ENCODE data around the gene TTC24. TPM values are rescaled to one million over a fixed set of nuclear protein-coding genes. Genes with fewer than 3 reads are reported as not detected.

Gene TTC24
- polyA plus RNA-seq, 1 of the 3 experiments (the other 2 are of a cell fraction) = not detected

DNA sequence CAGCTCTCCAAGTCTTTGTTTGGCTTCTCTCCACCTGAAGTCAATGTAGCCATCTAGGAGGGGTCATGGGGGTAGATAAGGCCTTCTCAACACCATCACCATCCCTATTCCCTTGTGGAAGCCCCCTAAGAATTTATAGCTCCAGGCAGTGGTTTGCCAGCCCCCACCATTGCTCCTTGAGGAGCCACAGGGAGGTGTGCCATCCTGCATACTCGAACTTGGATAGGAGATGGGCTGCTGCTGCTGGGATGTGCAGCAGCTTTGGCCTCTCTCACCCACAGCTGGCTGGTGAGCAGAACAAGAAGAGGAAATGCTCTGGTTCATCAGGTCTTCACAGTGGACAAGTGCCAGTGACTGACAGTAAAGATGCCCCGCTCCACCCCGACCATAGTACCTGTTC, 16.9 kb downstream of the TTC24 start:
- Histone ChIP-seq H3K27me3 (ENCODE audit: insufficient read depth) (no peaks in the 10 kb centered on the region), H3K9me2 (no peaks in the 10 kb centered on the region), H3K4me2 (no peak overlapping the region), H2AFZ (ENCODE audit: low read depth) (no peak overlapping the region), H3K4me3 (ENCODE audit: low read depth in 2 of 2, low read length in 1 of 2) (no peak overlapping the region), H3K9ac (no peak overlapping the region), H3K36me3 (replicated peaks in 1 of 2; ENCODE audit: control insufficient read depth in 1 of 2, insufficient read depth in 2 of 2, low read length in 1 of 2) (peaks cover 47 to 63% of the 10 kb centered on the region in 2 experiments), H3K79me2 (ENCODE audit: insufficient read depth) (peaks cover 45% of the 10 kb centered on the region), H3K9me3 (no peaks in the 10 kb centered on the region), H4K20me1 (ENCODE audit: insufficient read depth) (no peaks in the 10 kb centered on the region), H3K4me1 (ENCODE audit: control insufficient read depth in 1 of 2, insufficient read depth in 2 of 2, low read depth in 1 of 2, low read length in 1 of 2) (peaks cover 4 to 16% of the 10 kb centered on the region in 2 experiments; a peak in 2 of 4 replicates), H3F3A (replicated peaks; ENCODE audit: insufficient read depth) (peaks cover 15% of the 10 kb centered on the region), H3K27ac (ENCODE audit: low read depth in 2 of 2, low read length in 1 of 2) (no peak overlapping the region)
- CTCF ChIA-PET = interaction anchor here (1.7 to 5.6 kb wide), 2 partner anchors 12 to 13 kb away, joined by 6 to 28 read pairs; no protein-coding TSS in a partner anchor
- 73% methylated on average over 3 of the region's 3 CpGs for WGBS (ENCODE audit: low lambda C conversion rate)
- TF ChIP-seq, protein P1, sequence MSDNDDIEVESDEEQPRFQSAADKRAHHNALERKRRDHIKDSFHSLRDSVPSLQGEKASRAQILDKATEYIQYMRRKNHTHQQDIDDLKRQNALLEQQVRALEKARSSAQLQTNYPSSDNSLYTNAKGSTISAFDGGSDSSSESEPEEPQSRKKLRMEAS (IDR thresholded peaks at IDR 0.05; ENCODE audit: low read depth) = no peak
- TF ChIP-seq, protein P2, sequence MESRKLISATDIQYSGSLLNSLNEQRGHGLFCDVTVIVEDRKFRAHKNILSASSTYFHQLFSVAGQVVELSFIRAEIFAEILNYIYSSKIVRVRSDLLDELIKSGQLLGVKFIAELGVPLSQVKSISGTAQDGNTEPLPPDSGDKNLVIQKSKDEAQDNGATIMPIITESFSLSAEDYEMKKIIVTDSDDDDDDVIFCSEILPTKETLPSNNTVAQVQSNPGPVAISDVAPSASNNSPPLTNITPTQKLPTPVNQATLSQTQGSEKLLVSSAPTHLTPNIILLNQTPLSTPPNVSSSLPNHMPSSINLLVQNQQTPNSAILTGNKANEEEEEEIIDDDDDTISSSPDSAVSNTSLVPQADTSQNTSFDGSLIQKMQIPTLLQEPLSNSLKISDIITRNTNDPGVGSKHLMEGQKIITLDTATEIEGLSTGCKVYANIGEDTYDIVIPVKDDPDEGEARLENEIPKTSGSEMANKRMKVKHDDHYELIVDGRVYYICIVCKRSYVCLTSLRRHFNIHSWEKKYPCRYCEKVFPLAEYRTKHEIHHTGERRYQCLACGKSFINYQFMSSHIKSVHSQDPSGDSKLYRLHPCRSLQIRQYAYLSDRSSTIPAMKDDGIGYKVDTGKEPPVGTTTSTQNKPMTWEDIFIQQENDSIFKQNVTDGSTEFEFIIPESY (IDR thresholded peaks at IDR 0.05; ENCODE audit: borderline replicate concordance, low read depth) = no peak
- TF ChIP-seq NFIC (IDR thresholded peaks at IDR 0.05; ENCODE audit: borderline replicate concordance) (no peak), TAF1 (IDR thresholded peaks at IDR 0.05; ENCODE audit: borderline replicate concordance, low read depth, low read length) (no peak), EP300 (IDR thresholded peaks at IDR 0.05; ENCODE audit: borderline replicate concordance in 1 of 2, low read depth in 1 of 2, low read length in 1 of 2) (no peak), SIN3A (IDR thresholded peaks at IDR 0.05; ENCODE audit: borderline replicate concordance, low read depth, low read length) (no peak), ELF1 (IDR thresholded peaks at IDR 0.05) (no peak), SMC3 (IDR thresholded peaks at IDR 0.05; ENCODE audit: low read depth, low read length) (no peak), FOSL2 (IDR thresholded peaks at IDR 0.05; ENCODE audit: borderline replicate concordance, low read depth) (no peak), MEF2A (IDR thresholded peaks at IDR 0.05; ENCODE audit: borderline replicate concordance, low read depth) (no peak), GABPA (IDR thresholded peaks at IDR 0.05; ENCODE audit: low read depth) (no peak)
- TF ChIP-seq, protein P3, sequence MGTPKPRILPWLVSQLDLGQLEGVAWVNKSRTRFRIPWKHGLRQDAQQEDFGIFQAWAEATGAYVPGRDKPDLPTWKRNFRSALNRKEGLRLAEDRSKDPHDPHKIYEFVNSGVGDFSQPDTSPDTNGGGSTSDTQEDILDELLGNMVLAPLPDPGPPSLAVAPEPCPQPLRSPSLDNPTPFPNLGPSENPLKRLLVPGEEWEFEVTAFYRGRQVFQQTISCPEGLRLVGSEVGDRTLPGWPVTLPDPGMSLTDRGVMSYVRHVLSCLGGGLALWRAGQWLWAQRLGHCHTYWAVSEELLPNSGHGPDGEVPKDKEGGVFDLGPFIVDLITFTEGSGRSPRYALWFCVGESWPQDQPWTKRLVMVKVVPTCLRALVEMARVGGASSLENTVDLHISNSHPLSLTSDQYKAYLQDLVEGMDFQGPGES (IDR thresholded peaks at IDR 0.05; ENCODE audit: low read depth, low read length) = no peak
- TF ChIP-seq, protein P4, sequence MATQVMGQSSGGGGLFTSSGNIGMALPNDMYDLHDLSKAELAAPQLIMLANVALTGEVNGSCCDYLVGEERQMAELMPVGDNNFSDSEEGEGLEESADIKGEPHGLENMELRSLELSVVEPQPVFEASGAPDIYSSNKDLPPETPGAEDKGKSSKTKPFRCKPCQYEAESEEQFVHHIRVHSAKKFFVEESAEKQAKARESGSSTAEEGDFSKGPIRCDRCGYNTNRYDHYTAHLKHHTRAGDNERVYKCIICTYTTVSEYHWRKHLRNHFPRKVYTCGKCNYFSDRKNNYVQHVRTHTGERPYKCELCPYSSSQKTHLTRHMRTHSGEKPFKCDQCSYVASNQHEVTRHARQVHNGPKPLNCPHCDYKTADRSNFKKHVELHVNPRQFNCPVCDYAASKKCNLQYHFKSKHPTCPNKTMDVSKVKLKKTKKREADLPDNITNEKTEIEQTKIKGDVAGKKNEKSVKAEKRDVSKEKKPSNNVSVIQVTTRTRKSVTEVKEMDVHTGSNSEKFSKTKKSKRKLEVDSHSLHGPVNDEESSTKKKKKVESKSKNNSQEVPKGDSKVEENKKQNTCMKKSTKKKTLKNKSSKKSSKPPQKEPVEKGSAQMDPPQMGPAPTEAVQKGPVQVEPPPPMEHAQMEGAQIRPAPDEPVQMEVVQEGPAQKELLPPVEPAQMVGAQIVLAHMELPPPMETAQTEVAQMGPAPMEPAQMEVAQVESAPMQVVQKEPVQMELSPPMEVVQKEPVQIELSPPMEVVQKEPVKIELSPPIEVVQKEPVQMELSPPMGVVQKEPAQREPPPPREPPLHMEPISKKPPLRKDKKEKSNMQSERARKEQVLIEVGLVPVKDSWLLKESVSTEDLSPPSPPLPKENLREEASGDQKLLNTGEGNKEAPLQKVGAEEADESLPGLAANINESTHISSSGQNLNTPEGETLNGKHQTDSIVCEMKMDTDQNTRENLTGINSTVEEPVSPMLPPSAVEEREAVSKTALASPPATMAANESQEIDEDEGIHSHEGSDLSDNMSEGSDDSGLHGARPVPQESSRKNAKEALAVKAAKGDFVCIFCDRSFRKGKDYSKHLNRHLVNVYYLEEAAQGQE (IDR thresholded peaks at IDR 0.05; ENCODE audit: low read depth, low read length) = no peak
- POLR2A ChIA-PET = interaction anchor here (0.5 to 0.9 kb wide), 2 partner anchors 16 to 286 kb away, joined by 3 read pairs; no protein-coding TSS in a partner anchor
- no peak for DNase-seq

Data from SK-N-SH (cell line).